LoVo (cell line): Measurements from ENCODE around the gene OR56A4.
A peak's percentile ranks its signal among the peaks of the same experiment; 100 is the strongest.

ENCODE experiments used
- DNase-seq: peaks from one replicate; pipeline ENCODE4 v3.0.0-alpha.2; 2016; ENCODE audit warnings: low spot score

The OR56A4 gene

GRCh38 chr11:6006846-6007245 is at the start of gene OR56A4:
Gene OR56A4, minus strand, starts transcription at chr11:6006946. Its CDS starts 3,954 bp downstream, at chr11:6002992.
- DNase-seq = no peak

- DNase-seq = no peak
These were observed 48.8 kb upstream of the OR56A4 start for GRCh38 chr11:6055569-6055968.

GRCh38 chr11:6052374-6052773 is 45.6 kb upstream of the OR56A4 start:
- DNase-seq = no peak

GRCh38 chr11:6040874-6041273 is 34.1 kb upstream of the OR56A4 start:
- DNase-seq = no peak

GRCh38 chr11:6030708-6031405 is 24.1 kb upstream of the OR56A4 start, which contains the start of gene OR56A1:
Gene OR56A1, minus strand, starts transcription at chr11:6030758. Its CDS starts 3,066 bp downstream, at chr11:6027692.
- no peak for DNase-seq

- DNase-seq = no peak
These were observed 20.8 kb upstream of the OR56A4 start for GRCh38 chr11:6027501-6027900.

GRCh38 chr11:6025056-6025455 is 18.3 kb upstream of the OR56A4 start:
- no peak for DNase-seq

GRCh38 chr11:6022956-6023355 is 16.2 kb upstream of the OR56A4 start:
- DNase-seq = peak; percentile 50

GRCh38 chr11:6013042-6013441 is 6.3 kb upstream of the OR56A4 start:
- DNase-seq = no peak

GRCh38 chr11:6012035-6012668 is 5.4 kb upstream of the OR56A4 start:
- DNase-seq = no peak

GRCh38 chr11:6006395-6006794 is 351 bp downstream of the OR56A4 start:
- DNase-seq = no peak

- DNase-seq = no peak
These were observed 4.5 kb downstream of the OR56A4 start for GRCh38 chr11:6002202-6002699.

GRCh38 chr11:5994791-5995190 is 12.0 kb downstream of the OR56A4 start:
- no peak for DNase-seq

GRCh38 chr11:5992604-5993251 is 14.0 kb downstream of the OR56A4 start:
- peak; percentile 15 for DNase-seq

- no peak for DNase-seq
These were observed 14.6 kb downstream of the OR56A4 start for GRCh38 chr11:5992150-5992549.

GRCh38 chr11:5989203-5989602 is 17.5 kb downstream of the OR56A4 start:
- no peak for DNase-seq

GRCh38 chr11:5986885-5987284 is 19.9 kb downstream of the OR56A4 start, which contains the start of gene OR52L1:
Gene OR52L1, minus strand, starts transcription at chr11:5986985. Its CDS starts 55 bp downstream, at chr11:5986930.
- no peak for DNase-seq

GRCh38 chr11:5983443-5983842 is 23.3 kb downstream of the OR56A4 start:
- no peak for DNase-seq

- no peak for DNase-seq
These were observed 33.2 kb downstream of the OR56A4 start for GRCh38 chr11:5973530-5973929.

- DNase-seq = no peak
These were observed 38.4 kb downstream of the OR56A4 start, which contains the start of gene OR56A5 for GRCh38 chr11:5968394-5968793. Gene OR56A5, minus strand, starts transcription at chr11:5968494. Its CDS starts 0 bp downstream, at chr11:5968494.

- DNase-seq = no peak
These were observed 39.0 kb downstream of the OR56A4 start for GRCh38 chr11:5967708-5968107.

- no peak for DNase-seq
These were observed 39.8 kb downstream of the OR56A4 start for GRCh38 chr11:5966958-5967357.
